Measurements from ENCODE around the gene KLK8. TPM values are rescaled to one million over a fixed set of nuclear protein-coding genes. Genes with fewer than 3 reads are reported as not detected.
A peak's percentile ranks its signal among the peaks of the same experiment; 100 is the strongest.
"Not testable (repeated sequence)": the region's sequence is repeated elsewhere in the genome, so short reads cannot be mapped to it uniquely, and the experiment has no call there.

The KLK8 gene
- total RNA-seq, 1 experiment from 2014 or later = not detected

GRCh38 chr19:50982186-50982585, 19.2 kb downstream of the KLK8 start:
- no peak for DNase-seq (ENCODE audit: low read depth)

GRCh38 chr19:50981587-50982146, 19.7 kb downstream of the KLK8 start:
- no peak for DNase-seq (ENCODE audit: low read depth)

GRCh38 chr19:50980208-50980607, 21.2 kb downstream of the KLK8 start:
- DNase-seq (ENCODE audit: low read depth) = no peak

DNA sequence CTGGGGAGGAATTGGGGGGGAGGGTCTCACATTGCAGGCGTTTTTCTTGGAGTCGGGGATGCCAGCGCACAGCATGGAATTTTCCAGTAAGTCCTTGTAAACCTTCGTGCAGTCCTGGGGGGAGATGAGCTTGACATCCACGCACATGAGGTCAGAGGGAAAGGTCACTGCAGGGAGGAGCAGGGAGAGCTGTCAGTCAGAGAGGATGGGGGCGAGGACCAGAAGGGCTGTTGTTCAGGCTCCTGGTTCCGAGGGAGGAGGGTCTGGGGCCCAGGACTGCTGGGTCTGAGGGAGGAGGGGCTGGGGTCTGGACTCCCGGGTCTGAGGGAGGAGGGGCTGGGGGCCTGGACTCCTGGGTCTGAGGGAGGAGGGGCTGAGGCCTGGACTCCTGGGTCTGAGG, 21.6 kb downstream of the KLK8 start:
- DNase-seq (ENCODE audit: low read depth) = no peak

GRCh38 chr19:50978772-50979390, 22.5 kb downstream of the KLK8 start:
- peak; percentile 20 for DNase-seq (ENCODE audit: low read depth)

DNA sequence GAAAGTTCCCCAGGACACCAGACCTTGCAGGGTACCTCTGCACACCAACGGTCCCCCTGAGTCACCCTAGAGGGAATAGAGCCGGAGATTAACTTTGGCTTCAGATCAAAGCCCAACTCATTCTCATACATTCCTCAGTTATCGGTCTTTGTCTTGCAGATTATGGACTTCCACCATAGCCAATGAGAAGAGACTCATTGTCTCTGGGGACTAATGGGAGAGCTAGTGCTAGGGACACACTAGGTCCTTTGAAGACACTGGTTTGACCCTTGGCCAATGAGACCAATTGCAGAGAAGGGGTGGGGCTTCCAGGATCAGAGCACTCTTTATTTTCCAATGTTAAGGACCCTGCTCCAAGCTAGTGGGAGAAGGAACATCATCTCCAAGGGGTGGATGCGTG, 23.8 kb downstream of the KLK8 start:
- DNase-seq (ENCODE audit: low read depth) = no peak

DNA sequence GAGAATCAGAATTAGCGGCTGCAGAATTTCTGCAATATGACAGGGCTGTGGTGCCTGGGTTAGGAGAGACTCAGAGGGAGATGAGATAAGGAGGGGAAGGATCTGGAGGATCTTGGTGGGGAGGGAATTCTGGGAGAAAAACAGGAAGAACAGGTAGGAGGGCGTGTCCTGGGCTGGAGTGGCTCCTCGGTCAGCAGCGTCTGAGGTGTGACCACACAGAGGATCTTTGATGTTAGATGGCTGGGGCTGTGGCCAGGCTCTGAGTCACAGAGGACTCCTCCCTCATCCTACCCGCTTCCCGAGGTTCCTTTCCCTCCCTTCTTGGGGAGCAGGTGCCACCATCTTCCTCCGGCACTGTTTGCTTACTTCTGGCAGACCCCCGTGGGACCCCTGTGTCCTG, 25.6 kb downstream of the KLK8 start:
- peak; percentile 53 for DNase-seq (ENCODE audit: low read depth)

GRCh38 chr19:50974702-50975556, 26.5 kb downstream of the KLK8 start:
- DNase-seq (ENCODE audit: low read depth) = no peak

DNA sequence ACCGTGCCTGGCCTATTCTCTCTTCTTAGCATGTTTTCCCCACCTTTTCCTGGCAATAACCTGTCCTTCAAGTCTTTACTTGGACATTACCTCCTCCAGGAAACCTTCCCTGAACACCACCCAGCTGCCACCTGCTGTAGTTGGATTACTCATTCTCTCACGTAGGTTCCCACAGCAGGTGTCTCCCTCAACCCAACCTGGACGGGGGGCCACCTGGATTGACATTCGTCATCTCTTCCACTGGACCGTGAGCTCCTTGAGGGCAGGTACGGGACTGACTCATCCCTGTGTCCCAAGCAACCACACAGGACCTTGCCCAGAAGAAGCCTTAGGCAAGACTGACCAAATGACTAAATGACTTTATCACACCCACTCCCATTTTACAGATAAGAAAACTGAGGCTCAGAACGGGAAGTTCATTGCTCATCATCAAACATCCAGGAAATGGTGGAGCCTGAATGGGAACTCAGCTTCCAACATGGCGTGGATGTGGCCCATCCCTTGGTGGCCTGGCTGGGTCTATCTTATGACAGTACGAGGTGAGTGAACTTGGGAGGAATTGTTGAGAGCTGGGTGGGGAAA, 28.5 kb downstream of the KLK8 start:
- no peak for DNase-seq (ENCODE audit: low read depth)

- DNase-seq (ENCODE audit: low read depth) = not testable (repeated sequence)
These were observed 31.6 kb downstream of the KLK8 start for GRCh38 chr19:50969810-50970209.

GRCh38 chr19:50969413-50969760, 32.0 kb downstream of the KLK8 start, which contains the start of gene KLK6:
Gene KLK6 (minus strand): TSS chr19:50969591. CDS start chr19:50968104, 1,487 bp downstream.
- DNase-seq (ENCODE audit: low read depth) = peak; percentile 64

GRCh38 chr19:50968716-50969412, 32.5 kb downstream of the KLK8 start:
- no peak for DNase-seq (ENCODE audit: low read depth)

- no peak for DNase-seq (ENCODE audit: low read depth)
These were observed 33.3 kb downstream of the KLK8 start for GRCh38 chr19:50967929-50968715.

DNA sequence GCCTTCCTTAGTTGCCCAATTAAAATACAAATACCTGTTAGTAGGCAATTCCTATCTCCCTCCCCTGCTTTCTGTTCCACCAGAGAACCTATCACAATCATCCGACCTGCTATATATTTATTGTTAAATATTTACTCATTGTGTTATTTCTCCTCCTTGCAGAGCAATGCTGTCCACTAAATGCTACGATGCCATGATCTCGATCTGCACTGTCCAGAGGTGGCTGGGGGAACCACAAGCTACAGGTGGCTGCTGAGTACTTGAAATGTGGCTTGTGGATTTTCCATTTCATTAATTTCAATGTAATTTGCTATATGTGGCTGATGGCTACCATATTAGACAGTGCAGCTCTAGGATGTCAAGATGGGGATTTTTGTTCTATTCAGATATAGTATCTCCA, 37.1 kb downstream of the KLK8 start:
- DNase-seq (ENCODE audit: low read depth) = no peak

DNA sequence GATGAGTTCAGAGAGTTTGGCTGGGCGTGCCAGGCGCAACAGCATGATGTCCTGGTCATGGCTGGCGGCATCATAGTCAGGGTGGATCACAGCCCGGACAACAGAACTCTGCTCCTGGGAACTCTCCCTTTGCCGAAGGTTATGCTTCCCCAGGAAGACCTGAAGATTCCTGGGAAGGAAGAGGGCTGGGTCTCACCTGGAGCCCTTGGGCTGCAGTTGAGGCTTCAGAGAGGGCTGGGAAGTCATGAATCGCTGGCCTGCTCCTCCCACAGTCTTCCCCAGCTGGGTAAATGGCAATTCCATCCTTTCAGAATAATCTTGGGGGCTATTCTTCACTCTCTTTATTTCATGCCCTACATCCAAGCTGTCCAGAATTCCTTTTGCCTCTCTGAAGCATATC, 38.0 kb downstream of the KLK8 start:
- DNase-seq (ENCODE audit: low read depth) = no peak

DNA sequence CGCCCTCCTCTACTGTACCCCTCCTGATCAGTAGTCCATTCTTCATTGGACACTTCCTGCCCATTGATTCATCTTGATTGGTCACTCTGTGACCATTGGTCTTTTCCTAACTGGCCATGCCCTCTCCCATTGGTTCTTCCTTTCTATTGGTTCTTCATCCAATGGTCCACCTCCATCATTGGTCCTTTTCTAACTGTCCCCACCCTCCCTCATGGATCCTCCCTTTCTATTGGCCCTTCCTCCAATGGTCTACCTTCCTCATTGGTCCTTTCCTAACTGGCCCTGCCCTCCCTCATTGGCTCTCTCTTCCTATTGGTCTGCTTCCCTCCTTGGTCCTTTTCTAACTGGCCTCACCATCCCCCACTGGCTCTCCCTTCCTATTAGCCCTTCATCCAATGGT, 39.2 kb downstream of the KLK8 start:
- no peak for DNase-seq (ENCODE audit: low read depth)

DNA sequence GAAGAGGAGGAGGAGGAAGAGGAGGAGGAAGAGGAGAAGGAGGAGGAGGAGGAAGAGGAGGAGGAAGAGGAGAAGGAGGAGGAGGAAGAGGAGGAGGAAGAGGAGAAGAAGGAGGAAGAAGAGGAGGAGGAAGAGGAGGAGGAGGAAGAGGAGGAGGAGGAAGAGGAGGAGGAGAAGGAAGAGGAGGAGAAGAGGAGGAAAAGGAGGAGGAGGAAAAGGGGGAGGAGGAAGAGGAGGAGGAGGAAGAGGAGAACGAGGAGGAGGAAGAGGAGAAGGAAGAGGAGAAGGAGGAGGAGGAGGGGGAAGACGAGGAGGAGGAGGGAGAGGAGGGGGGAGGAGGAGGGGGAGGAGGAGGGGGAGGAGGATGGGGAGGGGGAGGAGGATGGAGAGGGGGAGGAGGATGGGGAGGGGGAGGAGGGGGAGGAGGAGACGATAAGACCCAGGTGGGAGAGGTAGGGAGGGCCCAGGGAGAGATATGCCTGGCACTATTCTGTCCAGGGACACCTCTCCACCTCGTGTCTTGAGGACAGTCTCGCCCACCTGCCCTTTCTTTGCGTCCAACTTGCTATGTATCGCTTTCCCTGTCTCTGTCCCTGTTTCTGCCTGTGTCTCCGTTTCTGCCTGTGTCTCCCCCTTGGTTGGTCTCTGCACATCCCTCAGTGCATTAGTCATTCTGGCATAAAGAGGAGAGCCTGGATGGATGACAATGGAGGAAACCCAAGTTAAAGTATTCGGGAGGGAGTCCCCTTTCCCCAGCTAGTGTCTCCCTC, 41.5 kb downstream of the KLK8 start:
- DNase-seq (ENCODE audit: low read depth) = peak; percentile 37

GRCh38 chr19:50957587-50957986, 43.8 kb downstream of the KLK8 start:
- no peak for DNase-seq (ENCODE audit: low read depth)

GRCh38 chr19:50952910-50953309, 48.5 kb downstream of the KLK8 start, which contains the start of gene KLK5:
Gene KLK5 (minus strand): TSS chr19:50953038. CDS start chr19:50952657, 381 bp downstream.
- peak; percentile 28 for DNase-seq (ENCODE audit: low read depth)

DNA sequence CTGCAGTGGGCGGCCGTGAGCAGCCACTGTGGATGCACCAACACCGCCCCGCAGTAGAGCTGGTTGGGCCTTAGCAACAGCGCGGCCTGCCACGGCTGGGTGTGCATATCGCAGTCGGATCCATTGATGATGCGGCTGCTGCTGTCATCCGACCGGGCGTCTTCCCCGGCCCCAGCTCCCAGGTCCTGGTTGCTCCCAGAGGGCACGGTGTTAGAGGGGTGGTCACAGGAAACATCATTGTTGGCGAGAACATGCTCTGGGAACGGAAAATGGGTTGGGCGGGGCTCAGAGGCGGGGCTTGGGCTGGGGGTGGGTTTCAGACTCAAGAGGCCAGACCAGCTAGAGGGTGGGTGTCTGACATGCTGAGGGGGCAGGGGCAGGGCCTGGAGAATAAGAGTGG, 51.5 kb downstream of the KLK8 start:
- no peak for DNase-seq (ENCODE audit: low read depth)
